Adipocyte (in vitro differentiated cells): ENCODE data around the gene HSPBP1.

Experiments used
- DNase-seq: peaks from one replicate; pipeline ENCODE4 v3.0.0-alpha.2; 2015; ENCODE audit warnings: low read depth
- H3K27me3 ChIP-seq: replicated peaks from 2 replicates; pipeline ENCODE4 v1.7.0; 2013; ENCODE audit warnings: mild to moderate bottlenecking, low read length, moderate library complexity; ENCODE audit not compliant: control insufficient read depth, insufficient read depth
- H3K36me3 ChIP-seq: 2 replicates; pipeline ENCODE4 v1.7.0; 2013; ENCODE audit warnings: low read length, mild to moderate bottlenecking, moderate library complexity; ENCODE audit not compliant: control insufficient read depth, insufficient read depth, severe bottlenecking
- H3K4me1 ChIP-seq: 2 replicates; pipeline ENCODE4 v1.7.0; 2013; ENCODE audit warnings: mild to moderate bottlenecking, low read length, moderate library complexity; ENCODE audit not compliant: control insufficient read depth, insufficient read depth
- H3K4me3 ChIP-seq: 2 replicates; pipeline ENCODE4 v1.7.0; 2013; ENCODE audit warnings: mild to moderate bottlenecking, low read length, moderate library complexity
- H3K9ac ChIP-seq: 2 replicates; pipeline ENCODE4 v1.7.0; 2013; ENCODE audit warnings: mild to moderate bottlenecking, low read length, moderate library complexity
- H3K9me3 ChIP-seq: 2 replicates; pipeline ENCODE4 v1.7.0; 2013; ENCODE audit warnings: mild to moderate bottlenecking, low read length, moderate library complexity; ENCODE audit not compliant: control insufficient read depth

The HSPBP1 gene

GRCh38 chr19:55270172-55270942 lies 9.6 kb downstream of the HSPBP1 start:
- Histone ChIP-seq H3K4me3 (no peak overlapping the region), H3K9ac (no peak overlapping the region)
- DNase-seq = no peak

GRCh38 chr19:55269299-55269698 lies 10.6 kb downstream of the HSPBP1 start:
- DNase-seq = no peak
- Histone ChIP-seq H3K27me3 (no peaks in the 10 kb centered on the region), H3K9me3 (no peaks in the 10 kb centered on the region), H3K9ac (no peak overlapping the region), H3K36me3 (peaks cover 17% of the 10 kb centered on the region), H3K4me3 (no peak overlapping the region), H3K4me1 (peaks cover 3% of the 10 kb centered on the region)

More at GRCh38 chr19:55270172-55270942, 9.6 kb downstream of the HSPBP1 start:
- Histone ChIP-seq H3K27me3 (no peaks in the 10 kb centered on the region), H3K4me1 (no peaks in the 10 kb centered on the region), H3K9me3 (no peaks in the 10 kb centered on the region), H3K36me3 (peaks cover 20% of the 10 kb centered on the region)

DNA sequence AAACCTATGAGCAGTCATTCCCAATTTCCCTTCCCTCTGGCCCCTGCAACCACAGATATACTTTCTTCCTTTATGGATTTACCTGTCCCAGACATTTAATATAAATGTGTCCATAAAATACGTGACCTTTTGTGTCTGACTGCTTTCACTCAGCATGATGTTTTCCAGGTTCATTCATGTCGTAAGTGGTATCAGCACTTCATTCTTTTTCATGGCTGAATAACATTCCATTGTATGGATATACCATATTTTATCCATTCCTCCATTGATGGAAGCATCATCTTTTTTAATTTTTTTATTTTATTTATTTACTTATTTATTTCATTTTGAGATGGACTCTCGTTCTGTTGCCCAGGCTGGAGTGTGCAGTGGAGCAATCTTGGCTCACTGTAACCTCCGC lies 13.1 kb downstream of the HSPBP1 start:
- no peaks in the 10 kb centered on the region for H3K27me3 ChIP-seq
- no peak overlapping the region for H3K9ac ChIP-seq
- no peaks in the 10 kb centered on the region for H3K9me3 ChIP-seq
- H3K36me3 ChIP-seq = no peaks in the 10 kb centered on the region
- no peak overlapping the region for H3K4me3 ChIP-seq
- no peak for DNase-seq
- H3K4me1 ChIP-seq = peaks cover 3% of the 10 kb centered on the region

- no peak for DNase-seq
- Histone ChIP-seq H3K36me3 (no peaks in the 10 kb centered on the region), H3K9me3 (no peaks in the 10 kb centered on the region), H3K27me3 (no peaks in the 10 kb centered on the region), H3K9ac (no peak overlapping the region), H3K4me3 (no peak overlapping the region), H3K4me1 (peaks cover 3% of the 10 kb centered on the region)
These were observed 13.5 kb downstream of the HSPBP1 start for GRCh38 chr19:55266404-55266803.

GRCh38 chr19:55265723-55266386 lies 14.1 kb downstream of the HSPBP1 start:
- H3K9me3 ChIP-seq = no peaks in the 10 kb centered on the region
- H3K4me1 ChIP-seq = peaks cover 3% of the 10 kb centered on the region
- no peak for DNase-seq
- H3K4me3 ChIP-seq = no peak overlapping the region
- no peaks in the 10 kb centered on the region for H3K36me3 ChIP-seq
- no peak overlapping the region for H3K9ac ChIP-seq
- no peaks in the 10 kb centered on the region for H3K27me3 ChIP-seq

DNA sequence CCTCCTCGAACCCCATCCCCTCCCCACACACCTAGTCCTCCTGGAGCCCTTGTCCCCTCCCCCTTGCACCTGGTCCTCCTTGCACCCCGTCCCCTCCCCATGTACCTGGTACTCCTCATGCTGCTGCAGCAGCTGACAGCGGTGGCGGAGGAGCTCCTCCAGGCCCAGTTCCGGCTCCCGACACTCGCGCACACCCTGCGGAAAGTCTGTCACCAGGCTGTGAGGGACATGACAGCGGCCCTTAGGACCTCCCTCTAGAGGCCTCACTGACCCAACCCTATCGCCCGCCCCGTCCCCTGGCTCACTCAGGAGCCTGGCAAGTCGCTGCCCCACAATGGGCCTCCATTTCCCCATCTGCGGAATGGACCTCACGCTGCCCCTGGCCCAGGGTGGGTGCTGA lies 14.7 kb downstream of the HSPBP1 start:
- Histone ChIP-seq H3K4me1 (peaks cover 3% of the 10 kb centered on the region), H3K4me3 (no peak overlapping the region), H3K36me3 (no peaks in the 10 kb centered on the region), H3K9me3 (no peaks in the 10 kb centered on the region), H3K27me3 (no peaks in the 10 kb centered on the region), H3K9ac (no peak overlapping the region)
- no peak for DNase-seq

DNA sequence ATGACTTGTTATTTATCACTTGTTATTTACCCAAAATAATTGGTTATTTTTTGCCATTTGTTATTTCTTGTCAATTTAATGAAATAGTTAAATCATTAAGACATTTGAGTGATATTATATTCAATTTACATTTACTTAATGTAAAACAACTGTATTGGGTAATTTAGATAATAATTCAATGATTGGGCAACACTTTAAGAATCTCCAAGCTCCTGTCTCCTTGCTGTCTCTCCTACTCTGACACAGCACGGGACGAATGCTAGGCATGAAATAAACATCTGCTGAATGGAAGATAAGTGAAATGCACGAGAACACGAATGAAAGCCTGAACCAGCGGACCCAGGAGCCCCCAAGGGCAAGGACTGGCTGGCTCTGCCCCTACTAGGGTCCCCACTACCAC lies 15.4 kb downstream of the HSPBP1 start:
- H3K4me3 ChIP-seq = no peak overlapping the region
- no peak overlapping the region for H3K9ac ChIP-seq
- H3K36me3 ChIP-seq = no peaks in the 10 kb centered on the region
- no peaks in the 10 kb centered on the region for H3K9me3 ChIP-seq
- DNase-seq = no peak
- peaks cover 8% of the 10 kb centered on the region for H3K4me1 ChIP-seq
- no peaks in the 10 kb centered on the region for H3K27me3 ChIP-seq

DNA sequence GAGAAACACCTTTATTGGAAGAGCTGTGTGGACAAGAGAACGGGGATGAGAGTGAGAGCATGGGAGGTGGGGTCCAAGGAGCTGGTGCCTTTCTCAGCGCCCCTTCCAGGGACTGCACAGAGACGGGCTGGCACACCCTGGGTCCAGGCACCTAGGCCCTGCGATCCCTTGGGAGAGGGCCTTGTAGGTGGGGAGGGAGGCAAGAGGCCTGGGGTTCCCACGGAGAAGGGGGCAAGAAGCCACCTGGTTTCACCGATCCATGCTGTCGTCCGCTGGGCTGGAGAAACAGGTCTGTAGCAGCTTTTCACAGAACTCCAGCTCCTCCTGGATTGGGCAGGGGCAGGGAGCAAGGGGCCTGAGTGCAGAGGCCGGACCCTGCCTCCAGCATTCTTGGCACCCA lies 17.6 kb downstream of the HSPBP1 start:
- Histone ChIP-seq H3K4me1 (peaks cover 14% of the 10 kb centered on the region), H3K4me3 (no peak overlapping the region), H3K27me3 (no peaks in the 10 kb centered on the region), H3K36me3 (no peaks in the 10 kb centered on the region), H3K9me3 (no peaks in the 10 kb centered on the region), H3K9ac (no peak overlapping the region)
- DNase-seq = no peak

DNA sequence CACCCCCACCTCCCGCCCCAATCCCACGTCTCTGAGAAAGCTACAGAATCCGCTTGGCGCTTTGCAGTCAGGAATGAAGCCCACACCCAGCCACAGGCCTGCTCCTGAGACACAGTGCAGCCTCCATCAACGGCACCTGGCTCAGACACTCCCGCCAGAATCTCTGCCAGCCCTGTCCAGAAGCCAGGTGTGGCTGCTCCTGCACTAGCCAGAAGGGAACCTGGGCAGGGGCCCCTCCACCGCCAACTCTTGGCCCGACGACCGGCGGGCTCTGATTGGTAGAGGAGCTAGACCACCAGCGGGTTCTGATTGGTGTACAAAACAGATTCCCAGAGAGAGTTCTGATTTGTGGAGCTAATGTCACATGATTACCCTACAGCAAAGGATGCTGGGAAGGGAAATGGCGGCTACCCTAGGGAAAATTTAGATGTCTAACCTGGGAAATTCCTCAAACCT lies 18.2 kb downstream of the HSPBP1 start:
- Histone ChIP-seq H3K9me3 (no peaks in the 10 kb centered on the region), H3K4me3 (no peak overlapping the region), H3K27me3 (no peaks in the 10 kb centered on the region), H3K9ac (no peak overlapping the region), H3K36me3 (no peaks in the 10 kb centered on the region), H3K4me1 (peaks cover 20% of the 10 kb centered on the region)
- no peak for DNase-seq

DNA sequence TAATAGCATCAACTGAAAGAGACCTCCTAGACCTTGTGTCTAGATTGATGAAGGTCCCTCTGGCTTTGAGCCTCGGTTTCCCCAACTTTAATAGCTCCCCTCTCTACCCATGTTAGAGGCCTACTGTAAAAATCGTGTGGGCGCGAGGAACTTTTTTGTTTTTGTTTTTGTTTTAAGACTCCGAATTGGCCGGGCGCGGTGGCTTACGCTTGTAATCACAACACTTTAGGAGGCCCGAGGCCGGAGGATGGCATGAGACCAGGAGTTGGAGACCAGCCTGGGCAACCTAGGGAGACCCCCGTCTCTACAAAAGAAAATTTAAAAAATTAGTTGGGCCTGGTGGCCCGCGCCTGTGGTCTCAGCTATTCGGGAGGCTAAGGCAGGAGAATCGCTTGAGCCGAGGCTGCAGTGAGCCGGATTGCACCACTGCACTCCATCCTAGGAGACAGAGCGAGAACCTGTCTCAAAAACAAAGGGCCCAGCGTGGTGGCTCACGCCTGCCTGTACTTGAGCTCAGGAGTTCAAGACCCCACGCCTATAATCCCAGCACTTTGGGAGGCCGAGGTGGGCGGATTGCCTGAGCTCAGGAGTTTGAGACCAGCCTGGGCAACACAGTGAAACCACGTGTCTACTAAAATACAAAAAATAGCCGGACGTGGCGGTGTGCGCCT lies 20.2 kb downstream of the HSPBP1 start:
- H3K9me3 ChIP-seq = no peaks in the 10 kb centered on the region
- DNase-seq = no peak
- no peaks in the 10 kb centered on the region for H3K36me3 ChIP-seq
- peaks cover 39% of the 10 kb centered on the region for H3K4me1 ChIP-seq
- no peaks in the 10 kb centered on the region for H3K27me3 ChIP-seq
- H3K4me3 ChIP-seq = peak overlapping the region; percentile 94
- H3K9ac ChIP-seq = peak overlapping the region; percentile 99

DNA sequence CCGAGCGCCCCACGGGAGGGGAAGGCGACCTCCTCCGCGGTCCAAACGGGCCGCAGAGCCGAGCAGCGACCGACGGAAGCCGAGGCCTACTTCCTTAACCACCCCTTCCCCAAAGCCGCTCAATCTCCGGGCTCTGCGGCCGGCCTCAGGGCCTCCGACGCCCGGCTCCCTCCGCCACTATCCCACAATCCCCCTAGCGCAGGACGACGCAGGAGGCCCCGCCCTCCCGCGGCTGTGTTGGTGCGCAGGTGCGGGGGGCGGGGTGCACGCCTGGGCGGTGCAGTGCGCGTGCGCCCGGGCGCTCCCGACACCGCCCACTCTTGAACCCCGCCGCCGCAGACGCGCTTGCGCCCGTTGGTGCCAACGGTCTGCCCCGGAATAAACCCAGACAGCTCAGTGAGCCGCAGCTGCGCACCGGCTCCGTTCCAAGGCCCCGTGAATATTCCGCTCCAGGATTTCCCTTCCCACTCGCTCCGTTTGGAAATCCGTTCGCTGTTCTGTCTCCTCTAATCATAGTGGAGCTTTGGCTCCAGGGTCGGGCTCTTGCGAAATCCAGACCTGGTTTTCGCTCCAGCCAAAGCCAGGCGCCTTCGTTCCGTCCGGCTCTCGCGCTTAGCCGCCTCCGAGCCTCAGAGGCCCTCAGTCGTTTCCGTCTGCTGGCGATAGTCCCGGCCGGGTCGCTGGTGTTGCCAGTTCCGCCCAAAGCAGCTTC lies 20.9 kb downstream of the HSPBP1 start, which contains the start of gene PPP6R1:
Gene PPP6R1, minus strand, starts transcription at position 190 of the 712 bp plus-strand sequence. CDS start 11,914 bp downstream, outside the sequence.
- H3K4me3 ChIP-seq = peak within 1 kb of the TSS; percentile 94
- H3K4me1 ChIP-seq = peaks cover 43% of the 10 kb centered on the region
- H3K9ac ChIP-seq = peak within 1 kb of the TSS; percentile 99
- peak; percentile 100 for DNase-seq
- H3K9me3 ChIP-seq = no peaks in the 10 kb centered on the region
- H3K36me3 ChIP-seq = no peaks in the 10 kb centered on the region
- no peaks in the 10 kb centered on the region for H3K27me3 ChIP-seq
